Neural cell (in vitro differentiated cells): Measurements from ENCODE around the gene FHL2. TPM values are rescaled to one million over a fixed set of nuclear protein-coding genes. Genes with fewer than 3 reads are reported as not detected.

Experiments used
- H2AFZ ChIP-seq: fragments of 200-600, 300-800 bp; sonication (generic), shearing (Covaris generic); 2 replicates; pipeline ENCODE4 v1.6.0; 2014; ENCODE audit warnings: low read depth, mild to moderate bottlenecking, antibody characterized with exemption, low read length, moderate library complexity
- H3F3A ChIP-seq: fragments of 200-600 bp; shearing (Covaris generic); 2 replicates; pipeline ENCODE4 v1.6.1; 2016; ENCODE audit warnings: mild to moderate bottlenecking, moderate library complexity, mixed read lengths, antibody characterized with exemption, low read length; ENCODE audit not compliant: insufficient read depth, poor library complexity, severe bottlenecking
- H3K27ac ChIP-seq: fragments of 200-600, 300-800 bp; sonication (generic), shearing (Covaris generic); 2 replicates; pipeline ENCODE4 v1.5.1; 2014; ENCODE audit warnings: mild to moderate bottlenecking, low read length, moderate library complexity
- H3K27me3 ChIP-seq: fragments of 300-800, 200-600 bp; sonication (generic), shearing (Covaris generic); 2 replicates; pipeline ENCODE4 v1.6.0; 2014; ENCODE audit warnings: mild to moderate bottlenecking, low read depth, low read length, moderate library complexity; ENCODE audit not compliant: insufficient read depth
- H3K36me3 ChIP-seq: fragments of 300-800, 200-600 bp; sonication (generic), shearing (Covaris generic); 2 replicates; pipeline ENCODE4 v1.5.1; 2014; ENCODE audit warnings: mild to moderate bottlenecking, antibody characterized with exemption, low read length, moderate library complexity; ENCODE audit not compliant: insufficient read depth
- H3K4me2 ChIP-seq: fragments of 300-800, 200-600 bp; sonication (generic), shearing (Covaris generic); 2 replicates; pipeline ENCODE4 v1.6.0; 2014; ENCODE audit warnings: mild to moderate bottlenecking, low read length
- H3K4me3 ChIP-seq: fragments of 300-800, 200-600 bp; sonication (generic), shearing (Covaris generic); 2 replicates; pipeline ENCODE4 v1.5.1; 2014; ENCODE audit warnings: mild to moderate bottlenecking, low read length, moderate library complexity
- H3K79me2 ChIP-seq: fragments of 200-600 bp; shearing (Covaris generic); replicated peaks from 2 replicates; pipeline ENCODE4 v1.6.0; 2014; ENCODE audit warnings: mild to moderate bottlenecking, low read length, moderate library complexity; ENCODE audit not compliant: insufficient read depth
- H3K9ac ChIP-seq: fragments of 300-800, 200-600 bp; sonication (generic), shearing (Covaris generic); 2 replicates; pipeline ENCODE4 v1.6.1; 2016; ENCODE audit warnings: mild to moderate bottlenecking, low read length, mixed read lengths
- H3K9me2 ChIP-seq: fragments of 200-600 bp; shearing (Covaris generic); 2 replicates; pipeline ENCODE4 v1.6.1; 2016; ENCODE audit warnings: mild to moderate bottlenecking, low read length, mixed read lengths; ENCODE audit not compliant: insufficient read depth
- H3K9me3 ChIP-seq: fragments of 200-600, 300-800 bp; sonication (generic), shearing (Covaris generic); 2 replicates; pipeline ENCODE4 v1.6.1; 2016; ENCODE audit warnings: mild to moderate bottlenecking, mixed run types, low read length, moderate library complexity, mixed read lengths
- H4K20me1 ChIP-seq: fragments of 200-600 bp; shearing (Covaris generic); 2 replicates; pipeline ENCODE4 v1.6.1; 2016; ENCODE audit warnings: mild to moderate bottlenecking, mixed run types; ENCODE audit not compliant: insufficient read depth
- CTCF ChIP-seq: fragments of 450-650 bp; IDR thresholded peaks from 2 replicates; pipeline ENCODE4 v1.5.1; 2014; ENCODE audit warnings: antibody characterized with exemption, mild to moderate bottlenecking, moderate library complexity; ENCODE audit not compliant: poor library complexity, severe bottlenecking
- EP300 ChIP-seq: fragments of 450-650 bp; conservative IDR thresholded peaks from 2 replicates; pipeline ENCODE4 v1.6.1; 2014; ENCODE audit warnings: antibody characterized with exemption, mild to moderate bottlenecking, moderate library complexity; ENCODE audit not compliant: poor library complexity, severe bottlenecking
- EZH2 ChIP-seq: fragments of 200-600, 300-800 bp; shearing (Covaris generic), sonication (generic); IDR thresholded peaks from 2 replicates; pipeline ENCODE4 v1.6.1; 2014; ENCODE audit warnings: antibody characterized with exemption, low read length, borderline replicate concordance, mild to moderate bottlenecking; ENCODE audit not compliant: insufficient read depth, poor library complexity, severe bottlenecking
- MXI1 ChIP-seq: fragments of 450-650 bp; conservative IDR thresholded peaks from 2 replicates; pipeline ENCODE4 v1.6.1; 2014; ENCODE audit warnings: antibody characterized with exemption, mild to moderate bottlenecking; ENCODE audit not compliant: poor library complexity, severe bottlenecking
- POLR2AphosphoS5 ChIP-seq: IDR thresholded peaks from 2 replicates; pipeline ENCODE4 v1.6.1; 2012
- RAD21 ChIP-seq: fragments of 450-650 bp; conservative IDR thresholded peaks from 2 replicates; pipeline ENCODE4 v1.6.1; 2014; ENCODE audit warnings: antibody characterized with exemption, mild to moderate bottlenecking, moderate library complexity
- REST ChIP-seq: IDR thresholded peaks from 2 replicates; pipeline ENCODE4 v1.6.1; 2012; ENCODE audit warnings: borderline replicate concordance
- SMC3 ChIP-seq: fragments of 450-650 bp; conservative IDR thresholded peaks from 2 replicates; pipeline ENCODE4 v1.6.1; 2014; ENCODE audit warnings: antibody characterized with exemption, mild to moderate bottlenecking, moderate library complexity; ENCODE audit not compliant: poor library complexity
- TAF1 ChIP-seq: IDR thresholded peaks from 2 replicates; pipeline ENCODE4 v1.6.1; 2012; ENCODE audit warnings: low read depth
- polyA plus RNA-seq: library from polyadenylated mRNA; depleted of rRNA; stranded (reverse); fragments of >200 nt; gene quantifications from 2 replicates; pipeline ENCODE4 v1.2.3, GENCODE V29; 2014

FHL2 gene
- polyA plus RNA-seq, 1 donor from 2014 or later, result 3.5 TPM

GRCh38 chr2:105442721-105443120 is 43.9 kb upstream of the FHL2 start:
- Histone ChIP-seq H3K9ac (no peak overlapping the region), H4K20me1 (no peaks in the 10 kb centered on the region), H3K27me3 (no peaks in the 10 kb centered on the region), H3K9me3 (no peaks in the 10 kb centered on the region), H3K4me2 (no peak overlapping the region), H3K27ac (no peak overlapping the region), H3F3A (no peaks in the 10 kb centered on the region), H3K79me2 (no peaks in the 10 kb centered on the region), H3K9me2 (no peaks in the 10 kb centered on the region), H3K4me3 (no peak overlapping the region), H2AFZ (no peak overlapping the region), H3K36me3 (no peaks in the 10 kb centered on the region)
- no peak for TF ChIP-seq CTCF
- TF ChIP-seq POLR2AphosphoS5, result no peak
- TF ChIP-seq TAF1, result no peak
- TF ChIP-seq RAD21, result no peak
- TF ChIP-seq REST, result no peak
- no peak for TF ChIP-seq EZH2
- no peak for TF ChIP-seq SMC3
- no peak for TF ChIP-seq MXI1
- TF ChIP-seq EP300, result no peak

- TF ChIP-seq POLR2AphosphoS5 (no peak), EP300 (no peak), CTCF (no peak), EZH2 (no peak), SMC3 (no peak), REST (no peak)
- Histone ChIP-seq H3K27ac (no peak overlapping the region), H3K27me3 (no peaks in the 10 kb centered on the region), H2AFZ (no peak overlapping the region), H3K4me2 (no peak overlapping the region), H3K9me2 (no peaks in the 10 kb centered on the region), H3K9ac (no peak overlapping the region), H3K9me3 (no peaks in the 10 kb centered on the region), H3F3A (no peaks in the 10 kb centered on the region), H3K4me3 (no peak overlapping the region), H4K20me1 (no peaks in the 10 kb centered on the region), H3K36me3 (no peaks in the 10 kb centered on the region), H3K79me2 (no peaks in the 10 kb centered on the region)
Measured at GRCh38 chr2:105442056-105442455, 43.2 kb upstream of the FHL2 start.
